Measurements from ENCODE around the gene EDA2R.

EDA2R gene

DNA sequence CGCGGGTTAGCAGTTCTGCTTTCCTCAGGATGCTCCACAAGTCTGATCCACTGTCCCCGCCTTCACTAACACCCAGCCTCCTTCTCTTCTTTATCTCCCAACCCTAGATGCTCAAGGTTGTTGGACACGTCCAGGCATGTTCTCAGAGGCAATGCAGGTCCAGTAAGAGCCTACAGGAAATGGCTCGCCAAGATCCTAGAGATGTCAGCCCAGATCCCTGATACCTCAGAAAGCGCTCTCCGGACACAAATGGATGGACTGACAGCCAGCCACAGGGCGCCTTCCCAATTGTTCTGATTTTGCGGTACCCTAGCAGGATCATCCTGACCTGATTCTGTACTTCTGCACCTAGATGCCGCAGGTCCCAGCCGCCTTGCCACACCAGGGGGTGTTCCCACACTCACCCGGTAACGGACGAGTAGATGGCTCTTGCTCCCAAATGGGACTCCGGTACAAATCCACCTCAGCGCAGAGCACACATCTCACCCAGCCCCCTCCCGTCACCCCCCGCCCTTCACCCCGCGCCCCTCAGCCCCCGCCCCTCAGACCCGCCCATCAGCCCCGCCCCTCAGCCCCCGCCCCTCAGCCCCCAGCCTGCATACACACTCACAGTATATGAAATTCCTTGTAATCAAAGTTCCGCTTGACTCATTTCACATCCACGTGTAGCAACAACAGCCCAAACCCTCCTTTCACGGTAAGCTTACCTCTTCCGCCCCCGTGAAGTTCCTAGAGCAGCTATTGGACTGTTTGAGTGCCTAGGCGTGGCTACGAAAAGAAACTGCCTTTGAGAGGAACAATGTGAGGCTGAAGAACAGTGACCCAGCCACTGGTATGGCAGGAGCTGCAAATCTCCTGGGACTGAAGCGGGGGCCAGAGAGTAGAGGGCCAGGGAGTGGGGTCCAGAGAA lies at the start of gene EDA2R:
EDA2R (minus strand) TSS at position 488 of the 910 bp plus-strand sequence. CDS start 23,058 bp downstream, outside the sequence.
- peak; percentile 46 for DNase-seq

- DNase-seq: no peak
Observed at GRCh38 chrX:66684196-66684595, 45.3 kb upstream of the EDA2R start.

GRCh38 chrX:66680451-66680850 lies 41.6 kb upstream of the EDA2R start:
- no peak for DNase-seq

- no peak for DNase-seq
Observed at GRCh38 chrX:66677430-66677829, 38.6 kb upstream of the EDA2R start.

- DNase-seq: no peak
Observed at GRCh38 chrX:66676990-66677389, 38.1 kb upstream of the EDA2R start.

DNA sequence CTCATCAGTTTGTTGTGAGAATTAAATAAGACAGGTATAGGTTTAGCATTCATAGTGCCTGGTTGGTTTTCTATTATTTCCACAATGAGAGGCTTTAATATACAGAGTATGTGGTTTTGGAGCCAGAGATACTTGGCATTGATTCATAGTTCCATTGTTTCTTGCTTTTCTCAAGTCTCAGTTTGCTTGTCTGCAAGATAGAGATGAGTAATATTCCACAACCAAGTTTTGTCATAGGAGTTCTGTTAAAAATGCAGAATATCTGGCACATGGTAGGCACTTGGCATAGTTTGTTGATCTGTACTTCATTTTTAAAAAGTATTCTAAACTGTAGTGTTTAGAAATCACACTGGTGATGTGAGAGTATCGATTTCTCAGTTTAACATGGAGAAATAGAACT lies 37.5 kb upstream of the EDA2R start:
- no peak for DNase-seq

DNA sequence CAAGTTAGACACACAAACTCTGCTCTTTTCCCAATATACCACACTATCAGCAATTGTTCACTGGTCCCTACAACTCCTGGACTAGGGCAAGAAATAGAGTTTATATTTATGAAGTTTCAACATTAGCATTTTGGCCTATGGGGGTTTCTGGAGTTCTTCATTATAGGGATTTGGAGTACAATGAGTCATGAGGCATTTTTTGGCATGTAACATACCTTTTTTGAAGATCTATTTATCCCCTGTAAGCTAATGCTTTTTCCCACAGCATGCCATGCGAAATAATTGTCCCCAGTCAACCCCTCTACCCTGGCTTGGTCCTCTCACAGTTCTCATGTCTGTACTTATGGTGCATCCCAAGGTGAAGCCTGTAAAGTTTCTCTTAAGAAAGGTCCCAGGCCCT lies 36.7 kb upstream of the EDA2R start:
- no peak for DNase-seq

DNA sequence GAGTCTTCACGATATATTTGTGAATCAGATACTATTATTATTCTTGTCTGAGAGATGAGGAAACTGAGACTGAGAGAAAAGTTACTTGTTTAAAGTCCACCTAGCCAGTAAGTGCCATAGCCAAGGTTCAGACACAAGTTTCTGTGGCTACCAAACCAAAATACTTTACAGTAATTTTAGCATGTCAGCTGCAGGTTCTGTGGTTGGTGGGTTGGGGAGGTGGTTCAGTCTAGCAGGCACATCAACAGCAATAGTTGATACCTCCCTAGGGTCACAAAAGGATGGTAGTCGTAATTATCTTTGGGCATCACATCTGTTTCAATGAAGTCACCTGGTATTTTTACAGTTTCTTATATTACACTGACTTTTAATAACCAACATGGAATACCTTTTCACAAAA lies 35.6 kb upstream of the EDA2R start:
- no peak for DNase-seq

DNA sequence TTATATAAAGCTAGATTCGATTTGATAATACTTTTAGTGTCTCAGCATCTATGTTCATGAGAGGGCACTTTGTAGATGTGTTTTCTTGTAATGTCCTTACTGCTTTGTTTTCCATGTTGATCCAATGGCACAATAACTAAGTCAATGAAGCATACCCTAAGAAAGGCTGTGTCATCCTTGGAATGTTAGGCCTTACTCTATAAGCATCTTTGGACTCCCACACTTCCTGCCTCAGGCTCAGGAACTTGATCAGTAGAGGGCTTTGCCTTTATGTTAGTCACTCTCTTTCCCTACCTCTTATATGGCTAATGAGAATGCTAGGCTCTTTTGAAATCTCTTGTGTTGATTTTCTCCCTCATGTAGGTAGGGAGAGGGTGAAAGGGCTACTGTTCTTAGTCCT lies 33.2 kb upstream of the EDA2R start:
- no peak for DNase-seq

DNA sequence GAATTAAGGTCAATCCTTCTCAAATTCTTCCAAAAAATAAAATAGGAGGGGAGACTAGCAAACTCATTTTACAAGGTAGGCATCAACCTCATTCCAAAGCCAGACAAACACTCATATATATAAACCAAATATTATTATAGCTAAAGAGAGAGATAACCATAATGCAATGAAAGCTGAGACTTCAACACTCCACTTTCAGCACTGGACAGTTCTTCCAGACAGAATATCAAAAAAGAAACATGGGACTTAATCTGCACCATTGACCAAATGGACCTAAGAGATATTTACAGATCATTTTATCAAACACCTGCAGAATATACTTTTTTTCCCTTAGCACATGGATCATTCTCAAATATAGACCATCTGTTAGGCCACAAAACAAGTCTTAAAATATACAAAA lies 15.5 kb upstream of the EDA2R start:
- DNase-seq: no peak

- DNase-seq: no peak
Observed at GRCh38 chrX:66635360-66635759, 3.5 kb downstream of the EDA2R start.

DNA sequence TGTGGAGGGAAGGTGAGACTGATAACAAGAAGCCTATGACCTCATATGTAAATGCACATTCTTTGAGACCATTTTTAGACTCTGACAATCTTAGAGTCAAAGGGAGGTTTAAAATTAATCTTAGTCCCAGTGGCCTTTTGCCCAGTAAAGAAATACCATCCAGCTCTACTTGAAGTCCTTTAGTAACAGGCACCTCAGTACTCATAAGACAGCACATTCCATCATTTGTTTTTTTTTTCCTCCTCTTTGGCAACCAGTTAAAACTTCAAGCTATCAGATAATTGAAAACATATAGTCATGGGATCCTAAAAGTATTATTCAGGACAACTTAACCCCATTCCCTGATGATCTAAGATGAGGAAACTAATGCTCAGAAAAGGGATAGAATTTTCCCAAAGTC lies 4.6 kb downstream of the EDA2R start:
- DNase-seq: no peak

GRCh38 chrX:66633541-66633940 lies 5.3 kb downstream of the EDA2R start:
- DNase-seq: no peak

DNA sequence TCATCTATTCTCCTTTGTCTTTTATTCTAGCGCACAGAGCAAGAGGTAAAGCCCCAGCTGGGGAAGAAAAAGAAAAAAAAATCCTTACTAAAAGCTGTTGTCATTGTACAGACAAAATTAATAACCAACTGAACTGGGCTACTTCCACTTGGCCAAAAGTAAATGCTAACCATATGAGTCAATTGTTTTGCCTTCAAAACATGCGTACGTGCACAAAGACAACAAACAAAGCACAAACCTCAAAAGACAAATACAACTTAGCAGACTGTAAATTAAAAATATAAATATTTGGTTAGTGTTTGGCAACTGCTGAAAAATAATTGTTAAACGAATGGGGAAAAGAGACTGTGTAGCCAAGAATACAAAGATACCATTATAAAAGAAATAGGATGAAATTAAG lies 5.9 kb downstream of the EDA2R start:
- no peak for DNase-seq

DNA sequence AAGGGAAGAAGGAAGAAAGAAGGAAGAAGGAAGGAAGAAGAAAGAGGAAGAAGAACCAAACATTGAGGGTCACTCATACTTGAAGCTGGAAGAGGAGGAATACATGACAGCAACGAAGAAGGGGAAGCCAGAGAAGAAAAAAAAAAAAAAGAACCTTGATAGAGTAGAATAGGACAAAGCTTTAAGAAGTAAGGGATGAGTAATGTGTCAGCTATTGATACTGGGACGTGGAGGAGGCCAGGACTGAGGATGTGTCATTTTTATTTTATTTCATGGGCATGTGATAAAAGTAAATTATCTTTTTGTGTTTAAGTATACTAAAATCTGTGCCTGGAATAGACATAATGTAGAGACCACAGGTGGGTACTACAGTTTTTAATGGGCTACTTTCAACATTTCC lies 6.4 kb downstream of the EDA2R start:
- DNase-seq: no peak

DNA sequence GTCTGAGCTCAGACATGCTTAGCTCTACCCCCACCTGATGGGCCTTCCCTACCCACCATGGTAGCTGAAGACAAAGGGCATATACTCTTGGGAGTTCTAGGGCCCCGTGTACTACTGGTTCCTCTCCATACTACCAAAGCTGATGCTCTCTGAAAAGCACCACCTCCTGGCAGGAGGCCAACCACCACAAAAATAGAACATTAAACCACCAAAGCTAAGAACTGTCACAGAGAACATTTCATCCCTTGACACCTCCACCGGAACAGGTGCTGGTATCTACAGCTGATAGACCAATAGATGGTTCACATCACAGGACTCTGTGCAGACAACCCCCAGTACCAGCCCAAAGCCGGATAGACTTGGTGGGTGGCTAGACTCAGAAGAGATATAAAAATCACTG lies 13.4 kb downstream of the EDA2R start:
- peak; percentile 3 for DNase-seq

DNA sequence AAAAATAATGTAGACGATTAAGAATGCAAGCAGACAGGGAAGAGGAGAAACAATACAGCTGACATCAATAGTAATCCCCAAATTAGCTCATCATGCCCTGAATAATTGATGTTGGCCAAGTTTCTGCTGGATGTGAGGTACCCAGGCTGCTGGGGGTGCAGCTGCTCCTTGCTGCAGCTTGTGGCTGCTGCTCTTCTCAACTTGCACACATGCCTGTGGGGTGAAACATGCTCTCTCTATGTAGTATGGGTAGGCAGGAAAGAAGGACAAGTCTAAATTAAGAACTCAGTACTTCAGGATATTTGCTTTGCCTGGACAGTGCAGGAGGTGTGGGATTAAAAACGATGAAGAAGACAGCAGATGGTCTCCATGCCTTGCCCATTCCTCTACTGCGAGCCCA lies 16.7 kb downstream of the EDA2R start:
- DNase-seq: no peak

DNA sequence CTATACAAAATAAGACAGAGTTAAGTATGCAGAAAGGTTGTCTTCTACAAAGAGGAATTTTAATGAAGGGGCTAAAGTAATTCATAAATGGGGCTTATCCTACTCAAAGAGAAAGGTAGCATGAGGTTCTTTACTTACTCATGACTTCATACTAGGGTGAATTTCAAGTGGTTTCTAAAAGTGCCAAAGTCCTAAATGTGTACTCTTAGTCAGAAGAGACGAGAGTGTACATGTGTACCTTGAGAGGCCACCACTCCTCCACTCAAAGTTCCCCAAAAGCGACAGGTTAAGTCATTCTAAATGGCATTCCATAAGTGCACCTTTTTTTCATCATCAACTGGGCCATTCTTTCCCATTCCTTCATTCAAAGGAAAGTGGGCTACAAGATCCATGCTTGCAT lies 21.9 kb downstream of the EDA2R start:
- DNase-seq: no peak

GRCh38 chrX:66602381-66602938 lies 36.4 kb downstream of the EDA2R start:
- DNase-seq: no peak

DNA sequence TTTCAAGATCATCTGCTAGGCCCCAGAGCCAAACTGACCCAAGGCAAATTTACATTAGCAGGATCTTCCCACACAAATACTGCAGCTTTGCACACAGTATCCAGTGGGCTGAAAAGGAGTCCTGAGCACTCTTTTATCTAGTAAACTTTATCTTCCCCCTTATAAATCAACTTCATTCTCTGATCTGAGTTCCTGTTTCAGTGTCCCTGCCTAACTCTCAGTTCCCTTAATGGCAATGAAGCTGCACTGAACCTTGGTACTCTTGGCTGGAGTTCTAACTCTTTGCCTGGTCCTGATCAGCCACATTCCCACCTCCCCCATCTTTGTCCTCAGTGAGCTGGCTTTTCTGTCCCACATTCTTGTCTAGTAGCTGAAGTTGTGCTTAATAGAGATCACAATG lies 37.4 kb downstream of the EDA2R start:
- no peak for DNase-seq

- DNase-seq: no peak
Observed at GRCh38 chrX:66579219-66579618, 59.7 kb downstream of the EDA2R start.

- no peak for DNase-seq
Observed at GRCh38 chrX:66553973-66554372, 84.9 kb downstream of the EDA2R start.

DNA sequence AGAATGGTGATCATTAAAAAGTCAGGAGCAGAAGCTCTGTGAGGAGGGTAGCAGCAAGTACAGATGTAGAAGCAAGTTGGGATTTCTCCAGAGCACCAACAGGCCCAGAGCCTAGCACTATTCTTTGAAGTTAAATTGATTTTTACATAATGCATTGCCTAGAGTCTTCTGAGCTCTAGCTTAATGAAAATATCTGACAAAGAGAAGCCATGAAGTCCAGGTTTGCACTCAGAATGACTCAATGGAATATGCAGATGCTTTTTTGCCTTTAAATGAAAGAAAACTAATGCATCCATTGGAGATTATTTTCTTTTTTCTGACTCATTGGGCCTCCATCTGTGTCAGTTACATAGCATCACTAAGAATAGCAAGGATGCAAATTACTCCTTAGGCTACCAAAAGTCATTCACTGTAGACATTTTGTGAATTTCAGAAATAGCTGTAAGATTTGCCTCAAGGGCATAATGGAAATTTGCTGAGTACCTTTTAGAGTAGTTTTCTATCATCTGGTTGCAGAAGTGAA lies 91.0 kb downstream of the EDA2R start:
- DNase-seq: no peak
